Left colon (tissue), 2 donors: ENCODE results near the gene SNRNP35. TPM values are rescaled to one million over a fixed set of nuclear protein-coding genes. Genes with fewer than 3 reads are reported as not detected.
A peak's percentile ranks its signal among the peaks of the same experiment; 100 is the strongest.
"Not testable (repeated sequence)": the region's sequence is repeated elsewhere in the genome, so short reads cannot be mapped to it uniquely, and the experiment has no call there.

ENCODE experiments used
- ATAC-seq: fragments of 200-7000 bp; cut with Tn5 transposase; one replicate; pipeline ENCODE4 v1.9.1; 2020; ENCODE audit warnings: mild to moderate bottlenecking, moderate library complexity
- DNase-seq, 2 donors: peaks; one replicate each; pipeline ENCODE4 v3.0.0-alpha.2; 2020
- intact Hi-C, 2 donors: fragments of 100-400 bp; cut with DNase I in 1 of 2; cut with micrococcal nuclease in 1 of 2; formaldehyde crosslinking; loops; one replicate each; pipeline versions ENCODE4 v1.11.2 to v1.14.0; 2022; cut with DNase I, micrococcal nuclease
- total RNA-seq, 2 donors: library from RNA; stranded (reverse); fragmentation: NEBNext Ultra II Directional; extraction: Animal tissue kit (Norgen Biotek cat#: 25700); gene quantifications; one replicate each; pipeline ENCODE4 v1.2.1, GENCODE V29; 2021
- donor health status: DM: no; HTN: no; CAD: no.
- donor health status: DM: yes; HTN: yes; CAD: no.

The SNRNP35 gene
- total RNA-seq, 2 donors from 2014 or later, result 18.7 to 23.8 TPM

DNA sequence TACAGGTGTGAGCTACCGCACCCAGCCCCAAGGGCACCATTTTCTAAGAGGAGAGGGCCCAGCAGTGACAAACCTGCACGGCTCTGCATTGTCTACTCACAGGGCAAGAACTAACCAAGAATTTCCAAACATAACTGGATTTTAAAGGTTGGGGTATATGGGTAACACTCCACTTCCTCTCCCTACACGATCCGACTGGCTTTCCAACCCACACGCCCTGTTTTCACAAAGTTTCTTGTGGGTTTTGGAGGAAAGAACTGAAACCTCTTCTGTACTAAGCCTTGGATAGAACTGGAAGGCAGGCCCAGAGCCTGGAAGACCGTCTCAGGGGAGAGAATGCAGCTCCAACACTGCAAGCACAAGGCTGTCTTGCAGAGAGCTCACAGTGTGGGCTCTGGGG is 24.9 kb downstream of the SNRNP35 start:
- no peak for DNase-seq
- ATAC-seq, result no peak
- intact Hi-C loops, result no loop called here

GRCh38 chr12:123483602-123484248 is 25.8 kb downstream of the SNRNP35 start:
- ATAC-seq (no peak), DNase-seq (no peak)
- intact Hi-C loops, result no loop called here

DNA sequence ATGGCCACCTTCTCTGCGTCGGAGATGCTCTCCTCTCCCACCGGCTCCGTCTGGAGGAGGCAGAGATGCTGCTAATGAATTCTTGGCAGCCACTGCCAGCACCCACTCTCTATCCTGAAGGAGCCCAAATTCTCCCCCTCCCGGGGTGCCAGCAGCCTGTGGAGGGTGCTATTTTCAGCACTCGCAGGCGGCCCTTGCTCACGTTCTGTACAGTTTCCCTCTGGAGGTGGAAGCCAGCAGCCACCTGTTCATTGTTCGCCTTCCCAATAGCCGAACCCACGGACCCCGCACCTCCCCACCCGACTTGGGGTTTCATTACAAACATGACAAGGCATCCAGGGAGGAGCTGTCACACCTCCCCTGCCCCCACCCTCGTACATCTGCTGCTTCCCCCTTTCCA is 27.8 kb downstream of the SNRNP35 start:
- intact Hi-C loops, result no loop called here
- DNase-seq (no peak), ATAC-seq (no peak)

DNA sequence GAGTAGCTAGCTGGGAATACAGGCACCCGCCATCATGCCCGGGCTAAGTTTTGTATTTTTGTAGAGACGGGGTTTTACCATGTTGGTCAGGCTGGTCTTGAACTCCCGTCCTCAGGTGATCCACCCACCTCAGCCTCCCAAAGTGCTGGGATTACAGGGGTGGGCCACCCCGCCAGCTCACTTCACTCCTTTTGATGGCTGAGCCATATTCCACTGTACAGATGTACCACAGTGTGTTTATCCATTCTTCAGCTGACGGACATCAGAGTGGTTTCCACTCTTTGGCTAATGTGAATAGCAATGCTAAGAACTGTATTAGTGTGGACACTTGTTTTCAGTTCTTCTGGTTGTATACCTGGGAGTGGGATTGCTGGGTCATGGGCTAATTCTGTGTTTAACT is 29.5 kb downstream of the SNRNP35 start:
- intact Hi-C loops, result no loop called here
- ATAC-seq, result no peak

DNA sequence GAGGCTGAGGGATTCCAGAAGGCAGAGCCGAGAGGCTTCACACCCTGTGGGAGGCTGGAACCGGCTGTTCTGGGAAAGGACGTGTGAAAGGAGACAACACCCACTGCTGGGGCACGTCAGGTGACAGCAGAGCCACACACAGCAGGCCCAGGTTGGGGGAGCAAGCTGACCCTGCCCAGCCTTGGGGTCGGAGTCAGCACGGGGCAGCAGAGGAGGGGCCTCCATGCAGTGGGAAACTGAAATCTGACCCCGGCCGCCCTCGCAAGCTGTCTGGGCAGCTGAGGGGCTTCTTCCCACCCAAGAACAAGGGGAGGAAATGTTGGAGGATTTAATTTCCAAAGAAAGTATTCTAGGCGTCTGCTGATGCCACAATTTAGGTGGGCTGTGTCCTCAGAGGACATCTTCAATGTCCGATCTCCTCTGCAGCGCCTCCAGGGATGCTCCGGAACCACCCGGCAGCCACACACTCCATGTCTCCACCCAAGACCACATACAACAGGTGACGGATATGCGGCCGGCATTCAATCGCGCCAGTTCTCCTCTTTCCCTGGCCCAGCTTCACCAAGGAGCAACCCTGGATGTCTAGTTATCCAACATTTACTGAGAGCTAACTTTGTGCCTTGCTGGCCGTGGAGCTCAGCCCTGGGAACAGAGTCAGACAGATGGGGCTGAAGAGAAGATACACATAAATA is 30.7 kb downstream of the SNRNP35 start:
- intact Hi-C loops, result no loop called here
- ATAC-seq (no peak), DNase-seq (no peak)

More for the DNA sequence above, 29.5 kb downstream of the SNRNP35 start:
- DNase-seq, result no peak

GRCh38 chr12:123489580-123489979 is 31.6 kb downstream of the SNRNP35 start:
- DNase-seq (no peak), ATAC-seq (no peak)
- intact Hi-C loops, result no loop called here

- no peak for ATAC-seq
- intact Hi-C loops, result no loop called here
Observed at GRCh38 chr12:123490089-123490488, 32.1 kb downstream of the SNRNP35 start.

GRCh38 chr12:123491056-123491455 is 33.1 kb downstream of the SNRNP35 start:
- ATAC-seq, result no peak
- no peak for DNase-seq
- intact Hi-C loops, result no loop called here

More at GRCh38 chr12:123490089-123490488, 32.1 kb downstream of the SNRNP35 start:
- no peak for DNase-seq

DNA sequence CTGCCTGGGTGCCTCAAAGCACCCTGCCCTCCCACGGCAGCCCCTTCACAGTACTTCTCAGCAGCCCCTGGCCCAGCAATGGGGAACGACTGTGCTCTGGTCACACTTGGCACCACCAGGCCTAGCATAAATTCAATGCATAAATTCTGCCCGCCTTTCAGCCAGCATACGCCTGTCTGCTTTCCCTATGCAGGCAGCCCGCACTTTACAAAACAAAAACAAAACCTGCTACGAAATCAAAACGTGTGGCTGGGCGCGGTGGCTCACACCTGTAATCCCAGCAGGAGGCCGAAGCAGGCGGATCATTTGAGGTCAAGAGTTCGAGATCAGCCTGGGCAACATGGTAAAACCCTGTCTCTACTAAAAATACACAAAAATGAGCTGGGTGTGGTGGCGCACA is 33.5 kb downstream of the SNRNP35 start:
- intact Hi-C loops, result no loop called here
- no peak for ATAC-seq
- DNase-seq, result no peak

DNA sequence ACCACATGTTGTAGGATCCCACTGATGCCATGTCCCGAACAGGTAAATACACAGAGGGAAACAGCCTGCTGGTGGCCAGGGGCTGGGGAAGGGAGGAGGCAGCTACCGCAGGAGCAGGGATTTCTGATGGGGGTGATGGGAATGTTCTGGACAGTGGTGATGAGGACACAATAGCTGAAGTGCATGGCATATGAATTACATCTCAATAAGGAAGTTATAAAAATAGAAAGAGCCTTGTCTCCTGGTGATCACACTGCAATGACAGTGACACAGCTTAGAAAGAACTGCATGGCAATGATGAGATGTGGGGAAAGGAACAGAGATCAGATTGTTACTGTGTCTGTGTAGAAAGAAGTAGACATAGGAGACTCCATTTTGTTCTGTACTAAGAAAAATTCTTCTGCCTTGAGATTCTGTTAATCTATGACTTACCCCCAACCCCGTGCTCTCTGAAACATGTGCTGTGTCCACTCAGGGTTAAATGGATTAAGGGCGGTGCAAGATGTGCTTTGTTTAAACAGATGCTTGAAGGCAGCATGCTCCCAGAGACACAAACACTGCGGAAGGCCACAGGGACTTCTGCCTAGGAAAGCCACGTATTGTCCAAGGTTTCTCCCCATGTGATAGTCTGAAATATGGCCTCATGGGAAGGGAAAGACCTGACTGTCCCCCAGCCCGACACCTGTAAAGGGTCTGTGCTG is 34.5 kb downstream of the SNRNP35 start:
- DNase-seq, intact Hi-C loops: not testable (repeated sequence)
- ATAC-seq, result peak; percentile 96

GRCh38 chr12:123494124-123494851 is 36.3 kb downstream of the SNRNP35 start:
- DNase-seq (no peak), ATAC-seq (no peak)
- intact Hi-C loops, result no loop called here

DNA sequence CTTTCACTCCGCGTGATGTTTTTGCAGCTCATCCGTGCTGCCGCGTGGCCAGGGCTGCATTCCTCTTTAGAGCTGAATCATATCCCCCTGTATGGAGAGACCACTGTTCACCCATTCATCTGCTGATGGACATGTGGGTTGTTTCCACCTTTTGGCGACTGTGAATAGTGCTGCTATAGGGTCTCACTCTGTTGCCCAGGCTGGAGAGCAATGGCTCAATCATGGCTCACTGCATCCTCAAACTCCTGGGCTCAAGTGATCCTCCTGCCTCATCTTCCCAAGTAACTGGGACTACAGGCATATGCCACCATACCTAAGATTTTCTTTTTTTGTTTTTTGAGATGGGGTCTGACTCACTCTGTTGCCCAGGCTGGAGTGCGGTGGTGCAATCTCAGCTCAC is 39.1 kb downstream of the SNRNP35 start:
- DNase-seq, result no peak
- intact Hi-C loops, result no loop called here
- no peak for ATAC-seq

GRCh38 chr12:123498126-123498825 is 40.3 kb downstream of the SNRNP35 start:
- ATAC-seq (no peak), DNase-seq (no peak)
- intact Hi-C loops, result no loop called here

GRCh38 chr12:123499332-123499731 is 41.4 kb downstream of the SNRNP35 start:
- DNase-seq (no peak), ATAC-seq (no peak)
- intact Hi-C loops, result no loop called here

DNA sequence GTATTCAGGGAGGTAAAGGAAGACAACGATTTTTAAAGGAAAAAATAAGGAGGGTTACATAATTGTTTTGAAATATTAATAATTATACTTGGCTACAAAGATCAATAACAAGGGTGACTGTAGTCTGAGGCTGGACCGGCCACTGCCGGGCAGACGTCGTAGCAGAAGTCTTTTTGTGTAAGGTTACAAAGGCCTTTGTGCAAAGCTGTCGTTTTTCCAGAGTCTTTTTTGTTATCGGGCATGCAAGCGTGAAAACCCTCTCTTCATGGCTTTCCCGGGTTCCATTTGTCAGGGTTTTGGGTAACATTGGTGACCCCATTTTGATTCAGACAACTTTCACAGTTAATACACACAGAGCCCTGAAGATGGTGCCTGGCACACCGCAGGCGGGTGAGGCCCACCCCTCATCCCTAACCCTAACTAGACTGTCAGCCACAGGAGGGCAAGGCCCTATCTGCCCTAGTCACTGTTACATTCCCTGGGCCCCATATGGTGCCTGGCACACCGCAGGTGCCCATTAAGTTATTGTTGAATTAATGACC is 44.3 kb downstream of the SNRNP35 start:
- no peak for ATAC-seq
- DNase-seq, result no peak
- intact Hi-C loops, result no loop called here

- DNase-seq (no peak), ATAC-seq (no peak)
- intact Hi-C loops, result no loop called here
Observed at GRCh38 chr12:123506059-123506842, 48.3 kb downstream of the SNRNP35 start.

DNA sequence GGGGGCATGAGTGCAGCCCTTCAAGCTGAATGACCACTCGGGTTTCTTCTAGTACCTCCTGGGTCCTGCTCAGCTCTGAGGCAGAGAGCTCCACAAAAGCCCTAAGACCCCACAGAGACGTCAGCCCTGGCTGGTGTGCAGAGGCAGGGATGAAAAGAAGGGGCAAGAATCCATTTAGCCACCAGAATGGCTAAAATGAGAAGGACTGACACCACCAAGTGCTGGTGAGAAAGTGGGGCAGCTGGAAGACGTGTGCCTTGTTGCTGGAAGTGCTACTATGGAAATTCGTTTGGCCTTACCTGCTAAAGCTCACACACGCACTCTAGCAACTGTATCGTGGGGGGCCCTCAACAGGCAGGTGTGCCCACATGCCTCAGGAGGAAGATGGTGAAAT is 48.9 kb downstream of the SNRNP35 start:
- DNase-seq (no peak), ATAC-seq (no peak)
- intact Hi-C loops, result no loop called here
